ENCODE results near the gene PIGM.
A peak's percentile ranks its signal among the peaks of the same experiment; 100 is the strongest.

Gene PIGM

DNA sequence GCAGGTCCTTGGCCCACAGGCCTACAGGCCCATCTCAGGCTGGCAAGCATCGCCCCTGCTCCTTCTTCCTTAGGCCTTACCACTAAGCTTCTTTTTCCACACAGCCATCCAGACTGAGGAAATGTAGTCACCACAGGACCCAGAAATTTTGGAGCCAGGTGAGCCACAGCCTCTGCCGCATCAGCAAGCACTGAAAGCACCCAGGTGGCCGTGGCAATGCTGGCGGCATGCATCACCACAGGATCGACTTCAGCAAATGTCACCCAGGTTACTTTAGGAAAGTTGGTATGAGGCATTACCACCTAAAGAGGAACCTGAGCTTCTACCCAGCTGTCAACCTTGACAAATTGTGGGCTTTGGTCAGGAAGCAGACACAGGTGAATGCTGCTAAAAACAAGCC, 11.6 kb downstream of the PIGM start:
- DNase-seq, result no peak

DNA sequence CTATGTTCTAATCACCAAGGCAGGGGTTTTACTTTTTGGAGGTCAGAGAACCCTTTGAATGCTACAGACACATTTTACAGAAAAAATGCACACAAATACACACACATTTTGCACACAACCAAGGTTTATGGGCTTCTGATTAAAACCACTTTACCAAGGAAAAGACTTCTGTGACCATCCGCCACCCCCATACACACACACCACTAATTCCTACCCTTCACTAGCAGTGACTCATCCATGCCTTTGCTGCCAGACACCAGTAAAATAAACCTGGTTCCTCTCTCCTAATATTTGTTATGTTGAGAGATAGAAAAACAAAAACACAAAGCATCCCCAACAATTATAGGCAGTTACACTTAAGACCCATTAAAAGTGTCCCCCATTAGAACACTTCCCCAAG, 12.9 kb downstream of the PIGM start:
- DNase-seq, result no peak

DNA sequence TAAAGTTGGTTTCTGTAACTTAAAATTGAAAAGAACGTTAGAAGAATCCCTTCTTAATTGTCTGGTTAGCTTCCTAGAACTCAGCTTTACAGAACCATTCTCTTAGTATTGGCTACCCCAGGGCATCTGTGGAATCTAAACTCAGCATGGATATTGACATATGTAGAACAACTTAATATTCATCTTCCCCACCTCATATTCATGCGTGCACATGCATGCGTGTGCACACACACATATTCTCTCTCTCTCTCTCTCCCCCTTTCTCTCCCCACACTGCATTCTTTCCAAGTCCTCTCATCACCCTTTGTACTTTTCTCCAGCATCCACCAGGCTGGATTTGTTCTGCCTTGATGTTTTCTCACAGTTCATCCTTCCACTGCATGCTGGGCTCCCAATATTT, 13.4 kb downstream of the PIGM start:
- no peak for DNase-seq

DNA sequence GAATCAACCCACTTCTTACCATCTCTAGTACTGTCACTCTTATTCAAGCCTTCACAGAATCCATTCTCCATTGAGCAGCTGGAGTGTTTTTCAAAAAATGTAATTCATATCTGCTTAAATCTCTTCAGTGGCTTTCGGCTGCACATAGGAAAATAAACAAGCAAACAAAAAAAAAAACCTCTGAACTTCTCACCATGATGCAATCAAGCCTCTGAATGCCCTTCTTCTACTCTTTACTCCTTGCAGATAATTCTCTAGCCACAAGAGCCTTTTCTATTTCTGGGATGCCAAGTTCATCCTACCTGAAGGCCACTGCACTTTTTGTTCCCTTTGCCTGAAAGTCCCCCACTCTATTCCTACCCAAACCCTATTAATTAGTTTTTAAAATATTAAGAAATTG, 14.2 kb downstream of the PIGM start:
- no peak for DNase-seq

DNA sequence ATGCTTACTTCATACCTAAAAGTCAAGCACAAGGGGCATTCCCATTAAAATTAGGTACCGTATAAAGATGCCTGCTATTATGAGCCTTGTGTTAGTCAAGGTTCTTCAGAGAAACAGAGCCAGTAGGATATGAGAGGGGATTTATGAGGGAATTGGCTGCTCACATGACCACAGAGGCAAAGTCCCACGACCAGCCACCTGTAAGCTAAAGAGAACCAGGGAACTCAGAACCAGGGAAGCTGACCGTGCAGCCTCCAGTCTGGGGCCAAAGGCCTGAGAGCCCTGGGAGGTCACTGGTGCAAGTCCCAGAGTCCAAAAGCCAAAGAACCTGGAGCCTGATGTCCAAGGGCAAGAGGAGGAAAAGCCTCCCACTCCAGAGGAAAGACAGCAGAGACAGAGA, 20.0 kb downstream of the PIGM start:
- no peak for DNase-seq

DNA sequence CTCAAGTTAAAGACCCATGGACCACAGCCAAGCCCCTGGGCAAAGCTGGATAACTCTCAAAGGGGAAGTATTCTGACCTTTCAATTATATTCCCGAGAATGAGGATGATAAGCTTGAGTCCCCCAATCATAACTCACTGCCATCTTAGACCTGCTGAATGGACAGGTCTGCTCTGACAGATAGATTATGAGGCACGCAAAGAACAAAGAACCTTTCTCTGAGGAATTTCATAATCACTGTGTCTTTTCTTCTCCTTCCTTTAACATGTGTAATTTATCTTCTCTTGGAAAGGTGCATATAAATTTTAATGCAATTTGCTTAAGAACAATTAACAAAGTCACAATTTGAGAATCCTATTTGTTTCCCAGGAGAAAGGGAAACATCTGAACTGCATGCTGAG, 22.0 kb downstream of the PIGM start:
- DNase-seq, result no peak

DNA sequence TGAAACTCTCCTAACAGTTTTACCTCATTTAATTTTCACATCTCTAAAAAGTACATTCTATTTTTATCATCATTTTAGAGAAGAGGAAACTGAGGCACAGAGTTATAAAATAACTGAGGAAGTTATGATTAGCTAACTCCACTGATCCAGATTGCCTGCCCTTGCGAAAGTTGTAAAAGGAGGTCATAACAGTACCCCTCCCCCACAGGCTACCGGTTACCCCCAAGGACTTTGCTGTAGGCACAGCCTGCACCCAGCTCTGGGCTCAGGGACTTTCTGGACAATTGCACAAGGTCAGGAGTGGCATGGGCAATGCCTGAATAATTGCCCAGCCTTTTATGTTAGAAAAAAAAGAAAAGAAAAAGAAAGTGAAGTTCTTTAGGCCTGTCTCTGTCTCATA, 22.7 kb downstream of the PIGM start:
- no peak for DNase-seq

DNA sequence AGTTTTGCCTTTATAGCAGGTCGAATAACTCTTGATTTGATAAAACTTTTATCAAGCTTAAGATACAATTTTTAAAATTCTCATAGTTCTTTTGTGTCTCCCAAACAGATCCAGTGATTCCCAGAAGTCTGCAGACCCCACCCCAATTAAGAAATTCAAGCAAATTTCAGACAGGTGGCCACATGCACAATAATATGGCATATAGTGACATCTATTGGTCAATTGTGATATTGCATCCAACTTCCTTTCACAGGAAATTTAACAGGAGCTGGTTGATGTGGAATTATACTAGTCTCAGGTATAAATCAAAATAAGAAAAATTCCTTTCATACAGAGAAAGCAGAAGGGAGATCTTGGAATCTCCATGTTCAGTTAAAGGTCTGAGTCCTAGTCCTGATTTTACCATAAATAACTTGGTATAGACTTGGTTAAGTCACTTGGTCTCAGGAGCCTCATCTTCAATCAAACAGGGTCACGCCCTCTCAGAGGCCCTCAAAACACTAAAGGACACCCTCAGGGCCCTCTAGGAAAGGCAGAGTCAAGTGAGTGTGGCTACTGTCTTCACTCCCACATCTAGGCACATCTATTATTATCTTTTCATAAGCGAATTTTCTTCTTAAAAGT, 24.1 kb downstream of the PIGM start:
- no peak for DNase-seq

DNA sequence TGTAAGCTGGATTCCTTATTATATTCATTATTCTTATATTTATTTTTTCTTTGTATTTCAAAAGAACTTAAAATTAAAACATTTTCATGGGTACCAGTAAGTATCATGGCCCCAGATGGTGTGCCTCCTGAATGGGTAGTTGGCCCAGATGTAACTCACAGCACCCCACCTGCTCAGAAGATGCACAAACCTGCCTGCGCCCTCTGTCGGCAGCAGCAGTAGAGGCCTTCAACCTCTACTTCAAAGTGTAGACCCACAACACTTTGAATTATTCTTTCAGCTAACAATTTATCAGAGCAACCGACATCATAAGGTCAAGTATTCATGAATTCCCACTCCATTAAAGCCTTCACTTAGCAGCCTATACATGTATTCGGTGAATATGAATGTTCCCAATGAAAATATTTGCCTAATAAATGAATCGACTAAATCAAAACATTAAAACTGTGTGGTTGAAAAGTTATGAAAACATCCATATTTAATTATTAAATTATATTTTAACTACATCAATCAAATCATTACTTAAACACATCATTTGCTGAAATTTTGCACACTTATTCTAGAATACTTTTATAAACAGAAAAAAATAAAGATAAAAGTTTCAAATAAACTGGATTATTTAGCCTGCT, 25.4 kb downstream of the PIGM start:
- peak; percentile 63 to 64 for DNase-seq

DNA sequence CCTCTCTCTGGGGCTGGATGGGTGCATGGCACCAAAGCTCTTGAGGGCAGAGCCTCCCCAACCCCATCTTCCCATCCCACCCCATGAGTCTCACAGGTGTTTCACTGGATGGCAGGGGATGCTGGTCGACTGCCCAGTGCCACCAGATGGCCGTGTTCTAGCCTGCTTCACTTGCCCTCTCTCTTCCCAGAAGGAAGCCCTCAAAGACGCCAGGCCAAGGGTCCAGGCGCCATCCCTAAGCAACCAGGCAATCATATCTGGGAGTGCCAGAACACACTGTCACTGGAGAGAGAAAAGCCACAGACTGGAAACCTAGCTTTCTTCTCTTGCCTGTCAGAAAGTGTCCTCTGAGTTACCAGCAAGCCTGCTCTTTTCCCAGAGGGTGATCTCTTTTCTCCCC, 26.7 kb downstream of the PIGM start:
- no peak for DNase-seq

DNA sequence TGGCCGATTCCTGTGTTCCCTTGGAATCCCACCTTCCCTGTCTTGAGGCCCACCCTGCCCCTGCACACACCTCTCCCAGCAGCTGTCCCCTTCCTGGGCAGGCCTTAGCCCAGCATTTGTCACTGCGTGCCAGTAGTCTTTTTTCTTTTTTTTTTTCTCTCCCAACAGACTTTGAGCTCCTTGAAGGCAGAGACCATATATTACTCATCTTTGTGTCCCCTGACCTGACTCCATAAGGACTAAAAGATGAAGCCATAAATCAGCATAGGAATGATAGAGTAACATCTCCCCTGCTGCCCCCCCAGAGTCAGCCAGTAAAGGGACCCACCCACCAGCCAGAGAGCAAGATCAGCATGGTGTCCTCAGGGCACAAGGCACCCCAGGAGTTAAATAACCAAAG, 27.4 kb downstream of the PIGM start:
- no peak for DNase-seq

DNA sequence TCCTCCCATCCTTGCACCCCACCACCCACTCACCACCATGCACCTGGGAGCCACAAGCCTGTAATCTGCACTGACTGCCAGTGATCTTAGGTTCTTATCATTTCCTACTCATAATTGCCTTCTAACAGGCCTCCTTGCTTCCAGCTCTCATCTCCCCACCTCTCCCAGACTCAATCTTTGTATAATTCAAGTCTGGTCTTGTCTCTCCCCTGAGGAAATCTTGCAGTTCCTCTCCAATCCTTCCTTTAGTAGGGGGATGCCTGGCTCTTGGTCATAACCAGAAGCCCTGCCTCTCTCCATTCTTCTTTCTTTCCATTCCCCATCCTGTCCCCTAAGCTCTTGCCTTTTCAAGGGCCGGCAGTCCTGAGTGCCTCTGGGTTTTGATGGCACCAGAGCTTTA, 27.8 kb downstream of the PIGM start:
- DNase-seq, result no peak

DNA sequence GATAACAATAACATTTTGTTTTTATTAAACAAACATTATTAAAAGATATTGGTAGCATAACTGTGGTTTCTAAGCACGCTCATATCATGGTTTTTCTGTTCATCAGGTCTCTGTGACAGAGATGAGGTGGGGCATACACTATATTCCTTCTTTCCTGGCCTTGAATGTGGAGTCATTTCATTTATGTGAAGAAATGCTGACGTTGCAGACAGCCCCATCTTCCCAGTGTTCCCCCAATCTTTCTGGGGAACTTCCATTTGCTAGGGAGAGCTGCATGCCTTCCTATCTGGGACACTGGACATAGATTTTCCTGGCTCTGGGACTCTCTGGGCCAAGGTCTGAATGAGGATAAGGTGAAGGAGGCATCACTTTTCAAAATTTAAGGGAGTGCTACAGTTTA, 30.4 kb downstream of the PIGM start:
- DNase-seq, result no peak

DNA sequence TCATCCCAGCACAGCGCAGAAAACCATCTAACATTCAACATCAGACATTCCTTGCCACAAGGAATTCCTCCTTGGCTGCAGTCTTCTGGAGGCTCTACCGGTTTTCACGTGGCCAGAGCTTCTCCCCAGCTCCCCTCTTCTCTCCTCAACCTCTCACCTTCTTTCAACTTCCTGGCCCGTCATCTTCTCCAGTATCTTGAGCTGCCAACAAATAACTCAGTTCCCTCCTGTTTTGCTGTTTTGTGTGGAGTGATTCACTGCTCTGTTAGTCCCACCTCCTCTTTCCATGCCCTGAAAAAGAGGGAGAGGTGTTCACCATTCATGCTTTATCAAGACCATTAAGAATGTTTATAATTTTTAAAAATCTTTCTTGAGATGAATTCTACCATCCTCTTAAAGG, 32.6 kb downstream of the PIGM start:
- DNase-seq, result no peak

DNA sequence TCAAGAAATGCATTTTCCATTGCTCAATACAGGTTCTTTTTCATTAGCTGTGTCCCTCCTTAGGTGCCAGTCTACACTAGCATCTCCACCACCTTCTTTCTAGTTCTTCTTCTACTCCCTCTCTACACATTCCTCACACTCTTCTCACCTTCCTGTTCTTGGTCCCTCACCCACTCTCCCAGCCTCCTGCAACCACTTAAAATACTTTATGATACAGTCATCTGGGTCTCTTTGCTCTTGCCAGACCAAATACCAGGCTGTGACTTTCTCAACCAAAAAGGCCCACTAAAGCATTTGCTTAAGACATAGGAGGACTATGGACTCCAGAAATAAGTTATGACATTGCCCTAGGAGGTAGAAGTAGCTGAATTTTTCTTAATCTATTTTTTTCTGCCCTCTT, 35.1 kb downstream of the PIGM start:
- DNase-seq, result no peak

DNA sequence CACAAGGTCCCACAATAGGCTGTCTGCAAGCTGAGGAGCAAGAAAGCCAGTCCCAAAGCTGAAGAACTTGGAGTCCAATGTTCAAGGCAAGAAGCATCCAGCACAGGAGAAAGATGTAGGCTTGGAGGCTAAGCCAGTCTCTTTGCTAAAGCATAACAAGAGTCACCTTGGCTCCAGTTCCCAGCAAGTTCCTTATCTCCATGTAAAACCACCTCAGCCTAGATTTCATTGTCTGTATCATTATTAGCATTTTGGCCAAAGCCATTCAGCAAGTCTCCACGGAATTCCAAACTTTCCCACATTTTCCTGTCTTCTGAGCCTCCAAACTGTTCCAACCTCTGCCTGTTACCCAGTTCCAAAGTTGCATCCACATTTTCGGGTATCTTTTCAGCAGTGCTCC, 36.9 kb downstream of the PIGM start:
- DNase-seq, result no peak

DNA sequence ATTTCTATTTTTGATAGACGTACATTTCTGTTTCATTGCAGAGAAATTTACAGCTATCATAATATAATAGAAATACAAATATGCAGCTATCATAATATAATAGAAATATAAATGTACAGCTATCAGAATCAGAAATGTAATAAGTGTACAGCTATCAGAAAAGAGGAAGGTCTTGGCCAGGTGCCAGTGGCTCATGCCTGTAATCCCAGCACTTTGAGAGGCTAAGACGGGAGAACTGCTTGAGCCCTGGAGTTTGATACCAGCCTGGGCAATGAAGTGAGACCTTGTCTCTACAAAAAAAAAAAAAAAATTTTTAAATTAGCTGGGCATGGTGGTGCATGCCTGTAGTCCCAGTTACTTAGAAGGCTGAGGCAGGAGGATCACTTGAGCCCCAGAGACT, 37.9 kb downstream of the PIGM start:
- DNase-seq, result no peak

DNA sequence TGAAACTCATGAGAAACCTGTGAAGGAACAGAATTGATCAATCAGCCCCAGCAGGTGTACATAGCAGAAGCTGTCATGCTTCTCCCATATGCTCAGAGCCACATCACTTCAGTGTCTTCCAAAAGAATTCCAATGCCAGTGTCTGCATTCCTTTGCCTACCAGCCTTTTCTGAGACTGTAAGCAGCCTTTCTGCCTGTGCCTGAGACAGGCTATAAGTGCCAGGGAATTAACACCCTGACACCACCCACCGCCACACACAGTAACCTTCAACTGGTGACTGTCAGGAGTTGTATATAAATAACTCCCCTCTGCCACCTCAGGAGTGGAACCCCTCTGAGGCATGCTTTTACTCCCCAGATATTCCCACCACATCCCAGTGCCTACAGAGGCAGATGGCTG, 39.6 kb downstream of the PIGM start:
- no peak for DNase-seq

DNA sequence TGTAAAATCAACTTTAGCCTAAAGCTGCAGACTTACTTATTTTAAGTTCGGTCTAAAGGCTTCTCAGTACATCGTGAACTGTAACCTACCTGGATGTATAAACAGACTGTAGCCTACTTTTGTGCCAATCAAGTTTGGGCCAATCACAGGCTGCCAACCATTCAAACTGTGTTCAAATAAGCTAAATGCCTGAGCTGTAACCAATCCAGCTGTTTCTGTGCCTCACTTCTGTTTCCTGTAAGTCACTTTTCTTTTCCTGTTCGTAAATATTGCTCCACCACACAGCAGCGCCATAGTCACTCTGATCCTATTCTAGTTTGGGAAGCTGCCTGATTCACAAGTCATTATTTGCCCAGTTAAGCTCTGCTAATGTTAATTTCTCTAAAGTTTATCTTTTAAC, 40.3 kb downstream of the PIGM start:
- no peak for DNase-seq

DNA sequence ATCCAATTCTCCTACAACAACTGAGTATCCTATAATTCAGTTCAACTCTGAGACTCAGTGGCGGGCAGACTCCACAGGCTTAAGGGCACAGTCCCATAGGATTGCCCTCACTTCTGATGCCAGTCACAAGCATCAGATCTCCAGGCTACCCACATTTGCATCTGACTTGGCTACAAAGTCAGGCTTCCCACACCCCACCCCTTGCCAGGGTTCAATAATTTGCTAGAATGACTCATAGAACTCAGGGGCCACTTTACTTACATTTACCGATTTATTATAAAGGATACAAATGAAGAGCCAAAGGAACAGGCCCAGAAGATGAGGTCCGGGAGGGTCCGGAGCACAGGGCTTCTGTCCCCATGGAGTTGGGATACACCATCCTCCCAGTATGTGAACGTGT, 41.8 kb downstream of the PIGM start:
- no peak for DNase-seq

DNA sequence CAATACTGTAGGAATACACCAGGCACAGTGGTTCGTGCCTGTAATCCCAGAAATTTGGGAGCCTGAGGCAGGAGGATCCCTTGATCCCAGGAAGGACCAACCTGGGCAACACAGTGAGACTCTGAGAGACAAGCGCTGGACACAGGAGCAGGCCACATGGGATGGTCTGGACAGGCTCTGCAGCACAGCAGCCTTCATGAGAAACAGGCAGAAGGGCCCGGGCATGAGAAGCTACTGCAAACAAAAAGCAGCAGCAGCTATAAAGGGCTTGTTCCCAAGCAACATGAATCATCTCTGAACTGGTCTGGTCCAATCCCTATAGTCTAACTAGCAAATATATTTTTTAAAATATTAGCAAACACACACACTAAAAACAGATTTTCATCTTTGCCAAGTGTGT, 42.2 kb downstream of the PIGM start:
- DNase-seq, result no peak

DNA sequence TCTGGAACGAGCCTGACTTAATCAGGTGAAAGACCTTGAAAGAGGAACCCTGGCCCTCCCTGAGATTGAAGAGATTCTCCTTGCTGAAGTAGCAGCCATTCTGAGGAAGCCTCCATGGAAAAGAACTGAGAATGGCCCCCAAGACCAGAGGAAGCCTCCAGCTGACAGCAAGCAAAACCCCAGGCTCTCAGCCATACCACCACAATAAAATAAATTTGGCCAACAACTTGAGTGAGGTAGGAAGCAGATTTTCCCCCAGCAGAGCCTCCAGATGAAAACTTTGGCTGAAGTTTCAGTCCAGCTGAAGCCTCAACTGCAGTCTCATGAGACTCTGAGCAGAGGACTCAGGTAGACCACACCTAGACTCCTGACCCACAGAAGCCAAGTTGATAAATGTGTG, 43.8 kb downstream of the PIGM start:
- no peak for DNase-seq

DNA sequence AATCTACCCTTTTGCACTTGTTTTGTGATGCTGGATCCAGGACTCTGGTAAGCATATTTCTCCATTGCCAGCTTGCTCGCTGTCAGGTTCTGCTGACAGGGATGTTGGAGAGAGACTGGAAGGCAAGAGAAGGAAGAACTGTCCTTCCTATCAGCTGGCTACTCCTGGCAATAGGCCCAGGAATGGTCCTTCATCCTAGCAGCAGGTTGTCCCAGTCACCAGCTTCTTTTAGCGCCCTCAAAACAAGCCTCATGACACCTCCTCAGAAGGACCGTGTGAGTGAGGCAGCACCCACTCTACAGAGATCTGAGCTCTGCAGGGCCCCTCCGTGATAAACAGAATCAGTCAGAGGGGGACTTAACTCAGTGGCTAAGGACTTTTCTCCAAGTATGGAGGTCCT, 44.6 kb downstream of the PIGM start:
- DNase-seq, result no peak

DNA sequence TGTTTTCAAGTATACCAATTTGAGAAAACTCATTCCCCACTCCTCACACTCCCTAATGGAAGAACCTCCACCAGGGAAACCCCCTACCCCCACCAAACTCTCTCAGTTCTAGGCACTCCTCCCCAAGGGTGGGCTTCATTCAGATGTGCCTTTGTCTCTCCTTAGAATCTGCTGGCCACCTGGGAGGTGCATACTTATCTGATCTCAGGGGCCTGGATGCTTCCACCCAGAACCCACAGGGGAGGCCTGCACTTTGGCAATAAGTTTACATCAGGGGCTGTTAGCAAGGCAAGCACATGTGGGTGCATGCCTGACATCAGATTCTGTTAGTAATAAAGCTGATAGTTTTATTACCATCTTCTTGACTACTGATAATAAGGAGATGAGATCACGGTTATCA, 45.3 kb downstream of the PIGM start:
- no peak for DNase-seq

DNA sequence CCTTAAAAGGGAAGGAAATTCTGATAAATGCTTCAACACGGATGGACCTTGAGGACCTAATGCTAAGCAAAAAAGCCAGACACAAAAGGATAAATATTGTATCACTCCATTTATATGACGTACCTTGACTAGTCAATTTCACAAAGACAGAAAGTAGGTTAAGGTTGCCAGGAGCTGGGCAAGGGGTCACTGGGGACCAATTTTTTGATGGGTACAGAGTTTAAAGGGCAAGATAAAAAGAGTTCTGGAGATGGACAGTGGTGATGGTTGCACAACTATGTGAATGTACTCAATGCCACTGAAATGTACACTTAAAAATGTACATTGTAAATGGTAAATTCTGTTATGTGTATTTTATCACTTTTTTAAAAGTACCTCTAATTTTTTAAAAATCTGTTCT, 45.7 kb downstream of the PIGM start:
- DNase-seq, result no peak

DNA sequence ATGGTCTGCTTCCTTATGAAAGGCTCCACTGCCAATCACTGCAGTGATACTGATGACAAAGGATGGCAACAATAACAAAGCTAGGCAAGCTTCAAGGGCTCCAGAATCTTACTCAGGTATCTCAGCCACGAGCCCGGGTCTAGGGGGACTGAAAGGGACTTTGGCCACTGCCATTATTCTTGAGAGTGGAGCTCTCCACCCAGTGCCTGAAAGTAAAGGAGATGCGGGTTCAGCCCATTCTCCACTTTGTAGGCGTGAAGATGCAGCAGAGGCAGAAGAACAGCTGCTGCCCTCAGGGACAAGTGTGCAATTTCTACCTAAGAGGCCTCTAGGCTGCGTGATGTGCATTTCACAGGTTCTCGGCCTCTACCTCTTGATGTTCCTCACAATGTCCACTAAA, 46.3 kb downstream of the PIGM start:
- no peak for DNase-seq

Data from stimulated activated CD4-positive, alpha-beta T cell treated with anti-CD3 and anti-CD28 coated beads, Interleukin-2, amount 100 ng/mL, for 48 hours (primary cell).